HTERT RPE-1 (cell line): Measurements from ENCODE around the gene GRIK3.
"Not testable (repeated sequence)": the region's sequence is repeated elsewhere in the genome, so short reads cannot be mapped to it uniquely, and the experiment has no call there.

Source experiments
- in situ Hi-C: fragments of 300-500 bp; cut with MboI; formaldehyde crosslinking; loops from 4 replicates; pipeline ENCODE4 v1.14.3; 2020; ENCODE audit warnings: low sequenced_read_pairs

Gene GRIK3

GRCh38 chr1:36948606-36949005 lies 85.7 kb downstream of the GRIK3 start:
- in situ Hi-C loops, result no loop called here

DNA sequence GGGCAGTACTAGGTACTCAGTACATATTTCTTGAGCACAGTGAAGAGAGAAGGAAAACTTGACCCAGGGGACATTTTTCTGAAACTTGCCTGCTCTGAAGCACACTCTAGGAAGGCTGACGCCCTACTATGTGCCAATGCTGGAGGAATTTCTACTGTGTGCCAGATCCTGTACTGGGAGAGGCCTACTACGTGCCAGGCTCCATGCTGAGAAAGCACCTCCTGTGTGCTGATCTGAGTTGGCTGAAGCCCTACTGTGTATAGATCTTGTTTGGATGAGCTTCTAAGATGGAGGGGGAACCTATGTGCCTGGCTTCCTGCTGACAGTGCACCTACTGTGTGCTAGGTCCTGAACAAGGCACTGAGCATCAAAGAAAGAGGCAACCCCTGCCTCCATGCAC lies 86.2 kb downstream of the GRIK3 start:
- in situ Hi-C loops, result no loop called here

DNA sequence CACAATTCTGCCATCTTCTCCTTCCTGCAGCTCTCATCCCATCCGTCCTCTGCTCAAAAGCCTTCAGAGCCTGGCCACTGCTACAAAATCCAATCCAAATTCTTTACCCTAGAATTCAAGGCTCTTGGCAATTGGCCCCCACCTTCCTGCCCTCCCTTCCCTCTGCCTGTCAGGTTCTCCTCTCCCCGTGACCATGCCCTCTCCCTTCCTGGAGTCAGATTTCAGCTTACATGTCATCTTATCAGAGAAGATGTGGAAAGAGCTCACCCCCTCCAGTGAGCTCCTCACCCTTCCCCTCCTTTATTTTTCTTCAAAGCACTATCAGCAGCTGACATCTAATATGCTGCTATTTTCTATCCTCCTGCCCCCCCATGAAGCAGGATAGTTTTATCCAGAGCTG lies 86.9 kb downstream of the GRIK3 start:
- in situ Hi-C loops, result no loop called here

DNA sequence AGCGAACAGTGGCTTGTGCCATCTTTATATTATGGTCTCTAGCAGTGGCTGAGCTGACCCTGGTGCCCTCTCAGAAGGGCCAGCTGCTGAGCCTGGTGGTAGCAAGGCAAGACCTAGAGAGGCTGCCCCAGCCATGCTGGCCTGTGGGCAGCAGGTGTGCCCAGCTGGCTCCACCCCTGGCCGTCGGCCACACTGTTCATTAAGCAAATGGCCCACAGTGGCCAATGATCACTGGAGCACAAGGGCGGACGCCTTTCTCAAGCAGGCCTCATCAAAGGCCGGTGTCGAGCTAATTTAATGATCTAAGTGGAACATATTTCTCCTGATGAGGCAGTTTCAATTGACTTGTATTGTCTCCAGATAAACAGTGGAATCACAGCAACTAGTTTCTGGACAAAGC lies 89.4 kb downstream of the GRIK3 start:
- in situ Hi-C loops, result no loop called here

- in situ Hi-C loops, result no loop called here
These were observed 92.2 kb downstream of the GRIK3 start for GRCh38 chr1:36942148-36942547.

DNA sequence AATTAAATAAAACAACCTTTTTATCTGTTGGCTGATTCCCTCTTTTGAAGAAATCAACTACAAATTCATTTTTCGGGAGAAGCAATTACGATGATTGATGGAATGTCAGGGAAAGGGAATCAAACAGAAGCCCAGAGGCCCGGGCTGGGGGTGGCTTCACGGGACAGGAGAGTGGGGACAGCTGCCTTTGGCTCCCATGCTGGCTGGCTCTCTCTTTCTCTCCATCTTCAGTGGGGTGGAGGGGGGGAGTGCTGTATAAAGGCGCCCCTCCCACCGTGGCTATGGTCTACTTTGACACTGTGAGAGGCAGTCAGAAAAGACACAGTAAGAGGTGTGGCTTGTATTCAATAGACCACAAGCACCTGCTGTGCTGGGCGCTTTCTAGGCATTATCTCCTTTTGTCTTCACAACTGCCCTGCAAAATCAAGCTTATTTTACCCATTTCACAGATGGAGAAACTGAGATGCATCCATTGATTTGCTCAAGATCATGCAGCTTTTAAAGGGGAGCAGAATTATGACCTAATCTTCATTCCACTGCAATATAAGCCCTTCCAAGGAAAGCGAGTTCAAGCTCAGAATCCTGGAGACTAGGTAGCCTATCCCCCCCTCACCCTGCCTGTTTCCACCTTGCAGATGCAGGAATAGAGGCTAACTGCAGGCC lies 92.9 kb downstream of the GRIK3 start:
- in situ Hi-C loops, result no loop called here

DNA sequence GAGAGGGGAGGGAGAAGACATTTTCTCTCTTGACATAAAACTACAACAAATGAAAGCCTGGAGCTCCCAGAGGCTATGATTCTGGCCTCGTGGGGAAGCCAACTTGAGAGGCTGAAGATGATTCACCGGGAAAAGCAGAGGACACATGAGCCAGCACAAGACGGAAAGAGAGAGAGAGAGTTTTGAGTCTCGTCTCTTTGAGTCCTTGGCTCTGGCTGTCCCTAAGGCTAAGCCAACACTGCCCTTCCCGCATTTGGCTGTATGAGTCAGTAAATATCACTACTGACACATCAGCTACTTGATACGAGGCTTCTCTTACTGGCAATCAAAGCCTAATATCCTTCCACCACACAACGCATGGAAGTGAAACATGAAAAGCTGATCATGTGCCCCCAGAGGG lies 95.5 kb downstream of the GRIK3 start:
- in situ Hi-C loops, result no loop called here

GRCh38 chr1:36937371-36937770 lies 96.9 kb downstream of the GRIK3 start:
- in situ Hi-C loops, result no loop called here

DNA sequence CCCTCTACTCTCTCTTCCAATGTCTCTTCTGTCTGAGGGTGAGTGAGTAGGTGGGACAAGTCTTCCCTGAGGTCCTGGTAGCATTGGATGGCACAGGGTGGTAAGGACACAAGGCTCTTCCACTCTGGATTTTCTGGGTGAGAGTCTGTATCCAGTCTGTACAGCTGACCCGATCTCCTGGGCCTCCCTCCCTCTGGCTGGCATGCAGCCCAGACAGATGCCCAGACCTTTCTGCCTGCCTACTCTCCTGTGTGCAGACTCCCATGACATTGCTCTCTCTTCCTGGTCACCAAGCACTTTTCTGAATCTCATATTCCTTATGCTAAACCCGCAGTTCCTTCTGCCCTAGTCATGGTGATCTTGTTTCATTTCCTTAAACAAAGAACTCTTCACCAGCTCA lies 100.3 kb downstream of the GRIK3 start:
- in situ Hi-C loops, result no loop called here

GRCh38 chr1:36927826-36928225 lies 106.5 kb downstream of the GRIK3 start:
- in situ Hi-C loops, result no loop called here

GRCh38 chr1:36925251-36925650 lies 109.1 kb downstream of the GRIK3 start:
- in situ Hi-C loops, result no loop called here

- in situ Hi-C loops, result no loop called here
These were observed 110.0 kb downstream of the GRIK3 start for GRCh38 chr1:36924282-36924811.

- in situ Hi-C loops, result no loop called here
These were observed 111.5 kb downstream of the GRIK3 start for GRCh38 chr1:36922593-36923426.

GRCh38 chr1:36922071-36922470 lies 112.2 kb downstream of the GRIK3 start:
- in situ Hi-C loops, result no loop called here

GRCh38 chr1:36920801-36921405 lies 113.4 kb downstream of the GRIK3 start:
- in situ Hi-C loops, result no loop called here

DNA sequence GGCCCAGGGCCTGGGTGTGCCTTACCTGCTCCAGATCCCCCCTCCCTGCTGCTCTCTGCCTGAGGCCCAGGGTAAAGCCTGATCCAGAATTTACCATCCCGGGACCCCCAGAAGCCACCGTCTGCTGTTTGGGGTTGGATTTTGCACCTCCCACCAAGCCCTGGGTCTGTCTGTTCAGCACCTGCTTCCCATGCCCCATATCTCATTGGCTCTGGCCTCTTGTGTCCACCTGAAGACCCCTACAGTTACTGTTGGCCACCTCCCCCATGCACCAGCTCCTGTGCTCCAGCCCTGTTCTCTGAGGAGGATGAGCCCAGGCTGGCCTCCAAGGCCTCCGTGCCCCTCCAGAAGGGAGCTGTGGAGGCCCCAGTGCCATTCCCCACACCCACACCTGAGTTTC lies 113.9 kb downstream of the GRIK3 start:
- in situ Hi-C loops, result no loop called here

DNA sequence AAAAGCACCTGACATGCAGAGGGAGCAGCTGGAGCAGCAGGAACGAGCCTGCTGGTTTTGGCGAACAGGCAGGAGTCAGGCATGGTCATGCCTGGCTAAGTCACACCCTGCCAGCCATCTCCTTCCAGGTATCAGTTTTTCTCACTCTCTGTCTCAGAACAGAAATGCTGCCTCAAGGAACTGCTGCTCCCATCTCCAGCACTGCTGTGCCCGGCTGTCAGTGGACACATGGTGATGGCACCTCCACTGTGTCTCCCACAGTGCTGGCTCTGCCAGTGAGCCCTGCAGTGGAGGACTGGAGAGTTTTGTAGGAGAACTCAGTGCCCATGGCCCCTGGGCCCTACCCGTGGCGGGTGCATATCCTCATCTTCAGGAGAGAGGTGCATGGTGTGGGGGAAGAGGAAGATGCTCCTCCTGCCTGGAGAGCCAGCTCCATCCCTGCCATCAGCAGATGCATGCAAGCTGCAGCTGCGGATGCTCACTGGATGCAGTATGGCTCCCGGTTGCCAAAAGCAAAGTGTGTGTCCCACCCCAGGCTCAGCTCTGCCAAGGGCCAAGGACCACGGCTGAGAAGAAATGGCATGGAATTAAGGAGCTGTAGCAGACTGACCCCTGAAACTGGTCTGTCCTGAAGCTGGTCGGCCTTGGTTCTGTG lies 114.7 kb downstream of the GRIK3 start:
- in situ Hi-C loops, result no loop called here

DNA sequence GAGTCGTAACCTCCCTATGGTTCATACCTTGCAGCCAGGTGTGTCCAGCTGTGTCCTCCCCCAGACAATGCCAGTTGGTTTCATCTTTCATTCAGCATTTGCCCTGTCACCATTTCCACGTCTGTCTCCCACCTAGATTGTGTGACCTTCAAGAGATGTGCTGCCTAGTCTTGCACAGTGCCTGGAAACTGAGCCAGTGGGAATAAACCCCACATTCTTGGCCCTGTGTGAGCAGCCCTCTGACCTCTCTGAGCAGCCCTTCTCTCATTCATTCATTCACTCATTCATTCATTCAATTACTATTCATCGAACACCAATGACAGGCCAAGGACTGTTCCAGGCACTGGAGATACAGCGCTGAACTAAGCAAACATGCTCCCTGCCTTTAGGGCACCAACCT lies 115.7 kb downstream of the GRIK3 start:
- in situ Hi-C loops, result no loop called here

DNA sequence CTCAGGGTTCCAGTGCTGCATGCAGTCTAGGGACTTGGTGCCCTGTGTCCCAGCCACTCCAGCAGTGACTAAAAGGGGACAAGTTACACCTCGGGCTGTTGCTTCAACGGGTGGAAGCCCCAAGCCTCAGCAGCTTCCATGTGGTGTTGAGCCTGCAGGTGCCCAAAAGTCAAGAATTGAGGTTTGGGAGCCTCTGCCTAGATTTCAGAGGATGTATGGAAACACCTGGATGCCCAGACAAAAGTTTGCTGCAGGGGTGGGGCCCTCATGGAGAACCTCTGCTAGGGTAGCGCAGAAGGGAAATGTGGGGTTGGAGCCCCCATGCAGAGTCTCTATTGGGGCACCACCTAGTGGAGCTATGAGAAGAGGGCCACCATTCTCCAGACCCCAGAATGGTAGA lies 117.8 kb downstream of the GRIK3 start:
- in situ Hi-C loops, result not testable (repeated sequence)

DNA sequence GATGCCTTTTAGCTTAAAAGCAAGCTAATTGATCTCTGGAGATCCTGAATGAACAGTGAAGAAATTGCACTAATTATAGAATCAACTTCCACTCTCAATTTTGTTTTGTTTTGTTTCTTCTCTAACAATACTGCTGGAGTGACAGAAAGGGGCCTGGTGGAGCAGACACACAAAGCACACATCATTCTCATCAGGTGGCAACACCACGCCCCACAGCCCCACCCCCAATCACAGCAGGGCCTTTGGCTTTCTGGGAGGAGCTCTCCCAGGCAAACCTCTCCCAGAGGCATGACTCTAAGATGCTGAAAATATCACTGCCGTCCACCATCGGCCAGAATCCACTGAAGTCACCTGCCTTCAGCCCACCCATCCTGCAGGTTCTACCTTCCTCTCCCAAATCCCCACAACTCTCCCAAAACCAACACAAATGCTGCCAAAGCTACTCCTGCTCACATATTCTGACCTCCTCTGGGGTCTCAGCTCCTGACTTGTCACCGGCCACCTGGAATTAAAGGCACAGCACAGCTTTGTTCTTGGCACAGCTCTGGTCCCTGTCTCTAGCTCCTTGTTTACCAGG lies 120.7 kb downstream of the GRIK3 start:
- in situ Hi-C loops, result no loop called here

GRCh38 chr1:36913016-36913415 lies 121.3 kb downstream of the GRIK3 start:
- in situ Hi-C loops, result no loop called here
